SHP77 treated with DMSO at 0.1 percent for 48 hours (cell line): ENCODE data around the gene EP400.
"Not testable (repeated sequence)": the region's sequence is repeated elsewhere in the genome, so short reads cannot be mapped to it uniquely, and the experiment has no call there.

Experiments
- DNase-seq: peaks from one replicate; lab custom pipeline; 2025; lab: John Stamatoyannopoulos, UW

EP400 gene

DNA sequence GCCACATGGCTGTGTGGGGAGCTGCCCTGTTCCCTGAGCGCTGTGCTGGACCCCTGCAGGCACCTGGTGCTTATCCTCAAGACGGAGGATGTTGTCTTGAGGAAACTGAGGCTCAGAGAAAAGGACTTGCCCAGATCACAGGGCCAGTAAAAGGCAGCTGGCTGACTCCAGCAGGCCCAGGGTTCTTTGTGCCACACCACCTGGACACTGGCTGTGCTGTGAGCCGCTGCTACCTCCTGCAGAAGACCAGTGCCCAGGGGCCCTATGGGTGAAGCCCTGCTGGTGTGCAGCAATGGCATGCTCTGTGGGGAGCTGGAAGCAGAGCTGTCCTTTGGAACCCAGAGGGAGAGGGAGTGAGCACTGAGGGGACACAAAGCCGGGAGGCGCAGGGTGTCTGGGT, 118.5 kb downstream of the EP400 start:
- DNase-seq: no peak

- DNase-seq: no peak
Measured at GRCh38 chr12:132069336-132069985, 119.7 kb downstream of the EP400 start.

DNA sequence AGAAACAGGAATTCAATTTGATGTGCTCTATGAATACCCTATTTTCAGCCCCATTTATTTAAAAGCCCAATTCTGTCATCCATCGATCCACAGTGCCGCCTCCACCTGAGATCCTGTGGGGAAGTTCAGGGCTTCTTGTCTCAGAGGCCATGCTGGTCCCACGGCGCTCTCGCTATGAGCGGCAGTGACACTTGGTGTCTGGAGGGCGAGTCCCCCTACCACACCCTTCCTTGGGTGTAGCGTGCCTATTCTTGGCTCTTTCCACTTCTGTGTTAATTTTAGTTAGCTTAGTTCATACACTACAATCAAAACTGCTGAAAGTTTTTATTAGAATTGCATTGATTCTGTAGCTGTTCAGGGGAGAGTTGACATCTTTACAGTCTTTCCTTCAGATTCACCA, 120.6 kb downstream of the EP400 start:
- no peak for DNase-seq

DNA sequence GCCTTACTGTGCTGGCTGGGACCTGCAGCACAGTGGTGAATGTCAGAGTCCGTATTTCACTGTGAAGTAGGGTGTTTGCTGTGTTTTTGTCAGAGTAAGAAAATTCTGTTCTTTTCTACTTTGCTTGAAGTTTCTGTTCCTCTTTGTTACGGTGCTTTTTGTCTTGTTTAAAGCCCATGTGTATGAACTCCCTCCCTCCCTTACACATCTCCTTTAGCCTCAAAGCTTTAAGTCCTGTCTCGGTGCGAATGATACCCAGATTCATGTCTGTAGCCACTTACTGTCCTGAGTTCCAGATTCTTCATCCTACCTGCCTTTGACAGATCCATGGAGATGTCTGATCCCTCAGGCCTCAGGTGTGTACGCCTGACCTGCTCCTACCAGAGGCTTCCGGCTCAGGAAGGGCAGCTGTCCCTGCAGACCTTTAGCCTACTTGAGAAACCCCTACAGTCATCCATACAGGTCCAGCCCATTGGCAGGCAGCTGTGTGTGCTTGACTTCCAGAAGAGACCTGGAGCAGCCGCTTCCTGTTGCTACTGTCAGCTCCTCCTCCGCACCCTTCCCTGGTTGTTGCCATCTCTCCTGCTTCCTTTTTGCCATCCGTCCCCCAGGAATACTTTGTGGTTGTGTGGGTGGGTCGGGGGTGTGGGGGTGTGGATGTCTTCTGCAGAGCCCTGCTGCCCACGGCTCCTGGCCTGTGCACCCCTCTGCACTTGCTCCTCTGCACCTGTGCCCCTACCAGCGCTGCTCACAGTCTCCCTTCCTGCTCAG, 121.5 kb downstream of the EP400 start:
- no peak for DNase-seq

GRCh38 chr12:132071830-132072384, 122.2 kb downstream of the EP400 start:
- DNase-seq: no peak

DNA sequence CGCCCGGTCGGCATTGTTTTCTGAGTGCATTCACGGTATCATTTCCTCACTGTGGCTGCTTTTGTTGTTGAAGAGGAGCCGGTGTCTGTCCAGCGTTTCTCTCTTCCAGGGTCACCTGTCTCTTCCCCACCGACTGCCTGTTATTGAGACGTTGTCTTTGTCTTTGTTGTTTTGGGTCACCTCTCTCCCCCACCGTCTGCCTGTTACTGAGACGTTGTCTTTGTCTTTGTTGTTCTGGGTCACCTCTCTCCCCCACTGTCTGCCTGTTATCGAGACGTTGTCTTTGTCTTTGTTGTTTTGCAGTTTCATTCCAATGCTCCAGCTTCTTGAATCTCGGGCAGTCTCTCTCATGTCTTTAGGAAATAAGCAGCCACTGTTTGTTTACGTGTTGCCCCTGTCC, 124.5 kb downstream of the EP400 start:
- DNase-seq: no peak

- no peak for DNase-seq
Measured at GRCh38 chr12:132075026-132075713, 125.4 kb downstream of the EP400 start.

GRCh38 chr12:132075714-132076553, 126.2 kb downstream of the EP400 start:
- DNase-seq: no peak

DNA sequence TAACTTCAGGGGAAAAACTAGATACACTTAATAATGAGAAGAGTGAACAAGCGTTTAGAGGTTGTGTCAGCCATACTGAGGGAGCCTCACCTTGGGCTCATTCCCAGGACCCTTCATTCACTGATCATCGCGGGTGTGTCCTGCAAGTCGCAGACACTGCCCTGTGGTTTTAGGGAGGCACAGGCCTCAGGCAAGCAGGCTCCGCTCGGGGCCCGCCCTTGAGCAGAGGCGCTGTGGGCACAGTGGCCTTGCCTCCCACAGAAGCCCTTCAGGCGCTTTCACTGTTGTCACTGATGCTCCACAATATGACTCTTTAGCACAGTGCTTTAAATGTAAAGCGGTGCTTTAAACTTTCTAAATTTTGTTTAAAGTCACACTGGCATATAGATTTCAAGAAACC, 127.0 kb downstream of the EP400 start:
- no peak for DNase-seq

GRCh38 chr12:132077322-132078100, 127.8 kb downstream of the EP400 start:
- no peak for DNase-seq

DNA sequence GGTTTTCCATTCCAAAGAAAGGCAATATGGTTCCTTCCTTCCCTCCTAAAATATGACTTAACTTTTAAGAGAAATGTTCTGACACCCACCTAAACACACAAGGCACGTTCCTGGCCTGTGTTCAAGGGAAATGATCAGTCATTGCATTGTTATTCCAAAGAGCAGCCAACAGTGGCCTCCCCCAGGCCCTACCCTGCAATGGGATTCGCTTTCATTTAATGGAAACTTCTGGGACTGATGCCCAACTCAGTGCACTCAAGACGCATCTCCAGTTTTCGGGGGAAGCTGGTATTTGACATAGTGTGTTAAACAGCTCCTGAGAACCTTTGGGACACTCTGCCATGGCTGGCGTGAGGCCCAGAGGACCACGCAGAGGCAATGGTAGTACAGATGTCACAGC, 128.4 kb downstream of the EP400 start:
- no peak for DNase-seq

- DNase-seq: no peak
Measured at GRCh38 chr12:132079200-132079599, 129.5 kb downstream of the EP400 start.

GRCh38 chr12:132079695-132080094, 130.0 kb downstream of the EP400 start:
- DNase-seq: no peak

- DNase-seq: not testable (repeated sequence)
Measured at GRCh38 chr12:132080515-132080914, 130.8 kb downstream of the EP400 start.

DNA sequence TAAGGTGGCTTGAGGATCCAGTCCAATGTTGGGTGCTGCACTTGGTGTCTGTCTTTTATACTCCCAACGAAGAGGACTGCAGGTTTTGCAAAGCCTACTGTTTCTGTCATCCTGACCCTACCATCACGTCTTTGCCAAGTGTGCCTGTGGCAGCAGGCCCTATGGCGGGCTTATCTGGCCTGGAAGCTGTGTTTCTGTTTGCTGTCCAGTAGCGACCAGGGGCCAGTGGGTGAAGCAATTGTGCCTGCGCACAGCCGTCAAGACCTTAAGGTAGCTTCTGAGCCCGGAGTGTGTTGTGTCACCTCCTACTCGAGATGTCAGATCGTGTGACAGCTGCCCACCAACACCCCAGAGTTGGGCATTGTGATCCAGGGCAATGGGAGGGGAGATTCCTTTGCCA, 131.7 kb downstream of the EP400 start:
- DNase-seq: no peak

- no peak for DNase-seq
Measured at GRCh38 chr12:132083614-132083940, 133.8 kb downstream of the EP400 start.

- DNase-seq: peak; percentile 94
Measured at GRCh38 chr12:132083941-132084620, 134.3 kb downstream of the EP400 start.

- no peak for DNase-seq
Measured at GRCh38 chr12:132084621-132085290, 135.0 kb downstream of the EP400 start.

GRCh38 chr12:132085291-132085635, 135.5 kb downstream of the EP400 start:
- DNase-seq: no peak

GRCh38 chr12:132089407-132089910, 139.7 kb downstream of the EP400 start:
- no peak for DNase-seq
